ENCODE data around the gene CDK5. TPM values are rescaled to one million over a fixed set of nuclear protein-coding genes. Genes with fewer than 3 reads are reported as not detected.
A peak's percentile ranks its signal among the peaks of the same experiment; 100 is the strongest.

CDK5 gene
- polyA plus RNA-seq, 1 donor (not counting 4 experiments of a cell fraction or from before 2014, with no cell fraction given), result 19.3 TPM

- no peaks in the 10 kb centered on the region for H3K9me1 ChIP-seq (ENCODE audit: control insufficient read depth, extremely low read depth, insufficient read depth, low read length)
- no peak overlapping the region for H2AFZ ChIP-seq (ENCODE audit: control insufficient read depth, low read length)
- H3K4me3 ChIP-seq (ENCODE audit: control insufficient read depth in 2 of 3, extremely low read depth in 1 of 3, insufficient read depth in 2 of 3, low read depth in 1 of 3, low read length in 3 of 3), result no peak overlapping the region
- H3K4me2 ChIP-seq (ENCODE audit: control insufficient read depth, extremely low read depth, insufficient read depth, low read depth, low read length), result peak overlapping the region; percentile 99
- no peaks in the 10 kb centered on the region for H3K27me3 ChIP-seq (ENCODE audit: control insufficient read depth, extremely low read depth, insufficient read depth, low read length)
- dilution Hi-C loops (cut with MboI; ENCODE audit: extremely low pct_ligation_motif_present, low sequenced_read_pairs), result no loop called here
- peak overlapping the region; percentile 93 for H3K9ac ChIP-seq (ENCODE audit: control insufficient read depth, extremely low read depth, insufficient read depth, low read length)
- peaks cover 21% of the 10 kb centered on the region for H3K4me1 ChIP-seq (ENCODE audit: control insufficient read depth, extremely low read depth, insufficient read depth, low read length)
- peaks cover 5 to 6% of the 10 kb centered on the region in 2 experiments for H3K36me3 ChIP-seq (ENCODE audit: control insufficient read depth in 2 of 2, extremely low read depth in 1 of 2, insufficient read depth in 2 of 2, low read length in 2 of 2)
- TF ChIP-seq CTCF (optimal IDR thresholded peaks at IDR 0.05 in 1 of 3, IDR thresholded peaks at IDR 0.05 in 1 of 3, conservative IDR thresholded peaks at IDR 0.05 in 1 of 3; ENCODE audit: extremely low read depth in 1 of 3, insufficient read depth in 2 of 3, low read length in 3 of 3) (no peak), EZH2 (IDR thresholded peaks at IDR 0.05; ENCODE audit: low read length) (no peak)
- DNase-seq (ENCODE audit: low read depth, low spot score), result no peak
- H3K9me3 ChIP-seq (ENCODE audit: control insufficient read depth, low read depth, low read length), result no peaks in the 10 kb centered on the region
- peaks cover 5% of the 10 kb centered on the region for H4K20me1 ChIP-seq (ENCODE audit: control insufficient read depth, extremely low read depth, insufficient read depth, low read length)
- peaks cover 82% of the 10 kb centered on the region for H3K79me2 ChIP-seq (ENCODE audit: control insufficient read depth, insufficient read depth, low read length)
- no peak for FAIRE-seq
- peak overlapping the region; percentile 92 for H3K27ac ChIP-seq (ENCODE audit: control insufficient read depth, insufficient read depth, low read length)
Observed at GRCh38 chr7:151089893-151090730, 32.4 kb upstream of the CDK5 start.

GRCh38 chr7:151088856-151089699, 31.4 kb upstream of the CDK5 start:
- dilution Hi-C loops (cut with MboI; ENCODE audit: extremely low pct_ligation_motif_present, low sequenced_read_pairs), result no loop called here
- Histone ChIP-seq H3K9me3 (ENCODE audit: control insufficient read depth, low read depth, low read length) (no peaks in the 10 kb centered on the region), H3K4me3 (ENCODE audit: control insufficient read depth in 2 of 3, extremely low read depth in 1 of 3, insufficient read depth in 2 of 3, low read depth in 1 of 3, low read length in 3 of 3) (peak overlapping the region; percentile 80 to 90 (median 83)), H3K36me3 (ENCODE audit: control insufficient read depth in 2 of 2, extremely low read depth in 1 of 2, insufficient read depth in 2 of 2, low read length in 2 of 2) (peaks cover 5 to 6% of the 10 kb centered on the region in 2 experiments), H3K9ac (ENCODE audit: control insufficient read depth, extremely low read depth, insufficient read depth, low read length) (peak overlapping the region; percentile 93), H3K9me1 (ENCODE audit: control insufficient read depth, extremely low read depth, insufficient read depth, low read length) (no peaks in the 10 kb centered on the region), H3K4me1 (ENCODE audit: control insufficient read depth, extremely low read depth, insufficient read depth, low read length) (peaks cover 21% of the 10 kb centered on the region), H4K20me1 (ENCODE audit: control insufficient read depth, extremely low read depth, insufficient read depth, low read length) (peaks cover 5% of the 10 kb centered on the region), H2AFZ (ENCODE audit: control insufficient read depth, low read length) (peak overlapping the region; percentile 62), H3K79me2 (ENCODE audit: control insufficient read depth, insufficient read depth, low read length) (peaks cover 72% of the 10 kb centered on the region), H3K27ac (ENCODE audit: control insufficient read depth, insufficient read depth, low read length) (peak overlapping the region; percentile 92), H3K4me2 (ENCODE audit: control insufficient read depth, extremely low read depth, insufficient read depth, low read depth, low read length) (peak overlapping the region; percentile 99), H3K27me3 (ENCODE audit: control insufficient read depth, extremely low read depth, insufficient read depth, low read length) (no peaks in the 10 kb centered on the region)
- TF ChIP-seq EZH2 (IDR thresholded peaks at IDR 0.05; ENCODE audit: low read length), result no peak
- TF ChIP-seq CTCF (optimal IDR thresholded peaks at IDR 0.05 in 1 of 3, IDR thresholded peaks at IDR 0.05 in 1 of 3, conservative IDR thresholded peaks at IDR 0.05 in 1 of 3; ENCODE audit: extremely low read depth in 1 of 3, insufficient read depth in 2 of 3, low read length in 3 of 3), result no peak
- DNase-seq (ENCODE audit: low read depth, low spot score), result no peak
- FAIRE-seq, result no peak

Measured in keratinocyte (primary cell).